ENCODE results near the gene CA10.

DNA sequence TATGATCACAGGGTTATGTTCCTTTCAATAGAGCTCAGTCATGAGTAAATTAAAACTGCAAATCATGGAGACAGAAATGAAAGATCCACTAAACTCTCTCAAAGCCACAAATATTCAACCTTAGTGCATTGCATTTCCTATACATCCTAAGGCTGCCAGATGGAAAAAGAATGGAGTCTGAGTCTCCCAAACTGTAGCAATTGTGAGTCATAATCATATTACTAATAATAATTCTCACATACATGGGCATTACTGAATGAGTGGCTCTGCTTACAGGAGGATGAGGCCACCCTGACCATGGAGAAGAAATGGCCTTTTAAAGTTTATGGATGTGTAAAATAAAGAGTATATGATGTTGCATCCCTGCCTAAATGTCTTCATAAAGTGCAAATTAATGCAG, 3.2 kb downstream of the CA10 start:
- TF ChIP-seq CTCF (IDR thresholded peaks at IDR 0.05): no peak
- no peak for TF ChIP-seq EZH2 (IDR thresholded peaks at IDR 0.05; ENCODE audit: borderline replicate concordance, insufficient read depth, low read depth, low read length, poor library complexity, severe bottlenecking)
